Fibroblast of skin of left biceps (primary cell): Measurements from ENCODE around the gene CIAO1.
"Not testable (repeated sequence)": the region's sequence is repeated elsewhere in the genome, so short reads cannot be mapped to it uniquely, and the experiment has no call there.

Source experiments
- DNase-seq, 2 experiments: peaks; one replicate each; pipeline ENCODE4 v3.0.0-alpha.2; 2013; ENCODE audit warnings: low read depth in 2 of 2

The CIAO1 gene

DNA sequence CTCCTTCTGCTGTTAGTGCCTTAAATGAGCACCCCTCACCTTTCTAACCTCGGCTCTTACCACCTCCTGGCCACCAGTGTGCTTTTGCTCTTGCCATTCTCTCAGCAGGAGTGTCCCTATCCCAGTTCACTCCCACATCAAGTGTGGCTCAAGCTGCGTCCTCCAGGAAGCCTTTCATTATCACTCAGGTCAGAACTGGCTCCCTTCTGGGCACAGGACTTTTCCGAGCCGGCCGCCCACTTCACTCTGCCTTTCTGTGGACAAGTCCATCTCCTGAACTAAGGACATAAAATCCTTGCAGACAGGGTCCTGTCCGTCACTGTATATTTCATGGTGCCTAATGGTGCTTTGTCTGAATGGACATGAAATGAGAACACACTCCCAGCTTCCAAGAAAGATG, 15.8 kb upstream of the CIAO1 start:
- no peak for DNase-seq

DNA sequence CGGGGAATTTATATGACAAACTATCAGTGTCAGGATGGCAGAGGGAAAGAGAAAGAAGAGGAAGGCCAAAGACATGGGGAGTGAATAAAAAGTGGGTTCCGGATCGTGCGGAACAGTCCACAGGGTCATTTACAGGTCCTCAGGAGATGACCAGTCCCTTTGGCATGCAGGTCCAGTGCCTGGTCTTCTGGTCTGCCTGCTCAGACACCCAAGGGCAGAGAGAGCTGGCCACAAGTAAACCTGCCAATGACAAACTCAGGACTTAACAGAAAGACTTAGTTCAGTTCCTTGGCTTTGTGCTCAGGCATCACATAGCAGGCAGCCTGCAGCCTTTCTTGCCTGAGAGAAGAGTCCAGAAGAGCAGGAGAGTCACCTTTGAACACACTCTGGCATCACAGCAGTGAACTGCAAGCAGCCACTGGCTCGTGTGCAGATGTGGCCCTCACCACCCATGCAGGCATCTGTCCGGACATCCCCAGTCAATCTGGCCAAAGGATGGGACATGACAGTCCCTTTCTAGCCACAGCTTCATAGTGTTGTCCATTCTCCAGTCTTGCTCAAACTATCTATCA, 14.2 kb upstream of the CIAO1 start:
- DNase-seq: no peak

DNA sequence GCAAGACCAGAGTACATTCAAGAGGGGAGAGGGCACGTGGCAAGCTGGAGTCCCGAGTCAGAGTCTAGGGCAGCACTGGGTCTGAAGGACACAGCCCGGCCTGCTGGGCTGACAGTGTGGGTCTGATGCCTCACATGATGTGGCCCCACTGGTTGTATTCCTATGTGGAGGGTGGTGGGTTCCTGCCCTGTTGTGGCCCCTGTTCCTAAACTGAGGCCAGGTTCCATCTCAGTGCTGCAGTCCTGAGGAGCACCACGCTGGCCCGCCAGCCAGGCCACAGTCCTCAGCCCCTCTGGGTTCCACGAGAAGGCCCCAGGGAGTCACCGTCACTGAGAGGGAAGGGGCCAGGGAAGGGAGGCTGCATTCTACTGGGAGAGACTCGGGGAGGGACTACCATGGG, 13.5 kb upstream of the CIAO1 start:
- no peak for DNase-seq

DNA sequence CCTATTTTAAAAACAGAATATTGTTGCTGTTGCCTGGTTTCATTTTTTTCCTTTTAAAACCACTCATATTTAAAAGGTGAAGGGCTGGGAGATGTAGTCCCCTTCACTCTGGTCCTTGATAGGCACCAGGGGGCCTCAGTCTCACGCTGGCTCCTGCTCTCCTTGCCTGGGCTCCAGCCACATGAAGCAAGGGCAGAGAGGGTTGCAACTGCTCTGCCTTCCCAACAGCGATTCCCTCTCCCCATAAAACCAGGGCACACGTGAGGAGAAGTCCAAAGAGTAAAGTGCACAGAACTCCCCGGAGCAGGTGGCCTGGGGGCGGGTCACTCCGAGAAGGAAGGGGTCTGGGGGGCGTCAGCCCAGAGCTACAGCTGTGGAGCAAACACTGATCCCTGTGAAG, 13.0 kb upstream of the CIAO1 start:
- no peak for DNase-seq

DNA sequence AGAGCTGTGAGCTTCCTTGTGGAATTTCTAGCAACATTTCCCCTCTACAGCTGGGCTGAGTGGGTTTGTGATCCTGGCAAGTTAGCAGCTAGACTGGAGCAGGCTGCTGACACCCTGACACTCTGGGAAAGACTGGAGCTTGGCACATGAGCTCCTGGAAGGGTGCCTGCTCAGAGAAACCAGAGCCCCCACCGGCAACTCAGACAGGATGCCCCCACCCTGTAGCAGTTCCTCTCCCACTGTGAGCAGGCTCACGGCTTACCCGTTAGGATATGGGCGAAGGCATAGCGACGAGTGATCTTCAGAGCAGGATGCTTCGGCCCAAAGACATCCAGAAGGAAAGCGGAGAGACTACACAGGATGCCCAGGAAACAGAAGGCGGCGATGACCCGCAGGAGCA, 11.5 kb upstream of the CIAO1 start:
- no peak for DNase-seq

DNA sequence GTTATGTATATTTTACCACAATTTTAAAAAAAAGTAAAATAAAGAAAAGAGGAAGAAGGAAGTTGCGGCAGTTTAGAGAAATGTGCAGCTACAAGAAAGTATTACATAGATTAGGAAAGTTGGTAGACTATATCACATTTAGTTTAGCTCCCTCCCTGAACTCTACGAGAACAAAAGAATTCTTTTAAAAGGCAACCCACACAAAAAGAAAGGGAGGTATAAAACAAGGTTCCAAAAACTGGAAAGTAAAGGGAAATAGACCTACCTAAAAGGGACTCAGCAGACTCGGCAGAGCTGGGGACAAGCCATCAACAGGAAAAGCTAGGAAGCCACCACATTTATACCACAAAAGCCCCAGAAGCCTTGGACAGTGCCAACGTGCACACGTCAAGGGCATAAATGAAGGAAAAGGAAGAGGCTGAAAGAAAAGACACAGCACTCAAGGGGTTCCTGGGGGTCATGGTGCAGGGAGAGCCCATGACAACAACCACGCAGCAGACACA, 9.4 kb upstream of the CIAO1 start:
- DNase-seq: no peak

DNA sequence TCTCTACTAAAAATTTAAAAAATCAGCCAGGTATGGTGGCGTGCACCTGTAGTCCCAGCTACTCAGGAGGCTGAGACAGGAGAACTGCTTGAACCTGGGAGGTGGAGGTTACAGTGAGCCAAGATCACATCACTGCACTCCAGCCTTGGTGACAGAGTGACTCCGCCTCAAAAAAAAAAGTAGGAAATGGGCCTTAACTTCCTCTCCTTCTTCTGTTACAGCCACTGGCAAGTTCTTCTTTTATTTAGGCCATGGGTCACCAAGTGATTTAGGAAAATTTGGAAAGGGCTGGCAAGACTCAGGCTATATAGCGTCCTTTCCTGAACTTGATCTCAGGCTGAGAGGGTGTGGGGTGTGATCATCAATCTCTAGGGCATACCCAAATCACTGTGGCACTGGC, 8.3 kb upstream of the CIAO1 start:
- DNase-seq: not testable (repeated sequence)

DNA sequence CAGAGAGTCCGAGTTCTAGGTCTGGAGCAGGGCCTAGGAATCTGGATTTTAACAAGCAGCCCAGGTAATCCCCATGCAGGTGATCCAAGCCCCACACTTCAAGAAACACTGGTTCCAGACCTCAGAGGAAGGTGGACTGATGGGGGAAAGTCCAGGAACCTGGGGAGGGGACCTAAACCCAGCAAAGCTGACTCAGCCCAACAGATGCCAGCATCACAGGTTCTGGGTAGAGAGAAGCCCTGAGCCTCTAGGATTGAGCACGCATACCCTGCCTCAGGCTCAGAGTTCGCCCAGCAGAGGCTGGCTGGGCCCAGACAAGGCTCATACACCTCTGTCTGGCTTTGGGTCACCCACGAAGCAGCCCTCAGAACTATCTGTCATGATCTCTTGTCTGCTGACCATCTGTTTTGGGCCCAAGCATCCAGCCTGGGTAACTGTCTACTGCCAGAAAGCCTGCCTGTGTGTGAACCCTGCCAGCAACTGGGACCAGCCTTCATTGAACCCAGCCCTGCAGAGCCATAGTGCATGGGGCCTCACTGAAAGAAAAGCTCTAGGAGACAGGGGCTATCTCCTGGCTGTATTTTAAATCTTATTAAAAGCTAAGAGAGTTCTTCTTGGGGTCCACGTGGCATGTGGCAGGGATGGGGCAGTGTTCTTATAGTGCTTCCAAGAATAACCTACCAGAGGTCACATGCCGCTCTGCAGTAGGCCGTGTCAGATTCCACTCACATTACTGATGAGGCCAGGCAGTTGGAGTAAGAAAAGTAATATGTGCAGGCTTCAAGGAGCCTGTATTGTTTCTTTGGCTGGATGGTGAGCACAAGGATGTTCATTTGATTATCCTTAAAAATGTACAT, 7.6 kb upstream of the CIAO1 start:
- no peak for DNase-seq

DNA sequence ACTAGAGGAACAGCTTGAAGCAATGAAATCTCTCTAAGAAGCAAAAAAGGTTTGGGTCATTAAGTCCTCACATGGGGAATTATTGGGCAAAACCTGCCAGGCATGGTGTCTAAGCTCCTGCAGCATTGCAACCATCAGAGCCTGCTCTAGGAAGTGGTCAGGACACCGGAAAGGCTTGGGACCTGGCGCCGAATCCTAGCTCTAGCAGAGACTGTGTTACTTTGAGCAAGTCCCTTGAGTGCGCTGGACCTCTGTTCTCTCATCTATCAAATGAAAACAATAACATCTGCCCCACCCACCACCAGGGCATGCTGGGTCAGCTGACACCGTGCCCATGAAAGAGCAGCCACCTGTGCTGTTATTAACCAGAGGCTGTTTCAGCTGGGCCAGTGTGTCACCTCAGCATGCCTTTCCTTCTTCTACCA, 6.5 kb upstream of the CIAO1 start:
- DNase-seq: no peak

DNA sequence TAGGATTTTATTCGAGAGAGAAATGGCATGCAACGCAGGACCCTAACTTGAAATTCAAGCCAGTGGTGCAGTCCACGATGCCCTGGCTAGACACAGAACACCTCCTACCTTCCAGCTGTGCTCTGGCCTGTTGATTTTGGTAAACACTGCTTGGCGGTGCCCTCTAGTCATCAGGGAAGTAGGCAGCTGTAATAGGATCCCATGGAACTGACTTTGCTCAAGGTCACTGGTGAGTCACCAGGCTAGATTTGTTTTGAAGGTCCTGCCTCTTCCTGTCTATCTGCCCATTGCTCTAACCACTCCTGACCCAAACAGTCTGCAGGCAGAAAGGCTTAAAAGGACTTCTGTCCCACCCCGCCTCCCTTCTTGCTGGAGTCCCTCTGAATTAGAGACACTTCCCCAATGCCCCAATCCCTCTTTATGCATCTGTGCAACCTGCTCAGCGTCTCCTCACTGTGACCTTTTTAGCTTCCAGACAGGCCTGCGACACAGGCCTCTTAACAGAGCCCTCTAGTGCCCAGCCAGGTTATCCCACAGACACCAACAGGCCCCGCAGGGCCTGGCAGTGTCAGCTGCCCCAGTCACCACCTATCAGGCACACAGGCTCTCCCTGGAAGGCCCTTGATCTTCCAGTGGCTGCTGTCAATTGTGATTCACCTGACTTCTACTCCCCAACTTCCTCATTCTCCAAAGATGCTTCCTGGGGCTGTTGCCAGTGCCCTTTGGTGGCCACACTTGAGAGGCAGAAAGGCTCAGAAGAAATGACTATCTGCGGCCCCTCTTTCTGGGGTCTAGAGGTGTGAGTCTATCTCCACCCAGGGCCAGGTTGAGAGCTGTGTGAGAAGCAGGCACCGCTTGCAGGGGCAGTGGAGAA, 5.4 kb upstream of the CIAO1 start:
- no peak for DNase-seq

DNA sequence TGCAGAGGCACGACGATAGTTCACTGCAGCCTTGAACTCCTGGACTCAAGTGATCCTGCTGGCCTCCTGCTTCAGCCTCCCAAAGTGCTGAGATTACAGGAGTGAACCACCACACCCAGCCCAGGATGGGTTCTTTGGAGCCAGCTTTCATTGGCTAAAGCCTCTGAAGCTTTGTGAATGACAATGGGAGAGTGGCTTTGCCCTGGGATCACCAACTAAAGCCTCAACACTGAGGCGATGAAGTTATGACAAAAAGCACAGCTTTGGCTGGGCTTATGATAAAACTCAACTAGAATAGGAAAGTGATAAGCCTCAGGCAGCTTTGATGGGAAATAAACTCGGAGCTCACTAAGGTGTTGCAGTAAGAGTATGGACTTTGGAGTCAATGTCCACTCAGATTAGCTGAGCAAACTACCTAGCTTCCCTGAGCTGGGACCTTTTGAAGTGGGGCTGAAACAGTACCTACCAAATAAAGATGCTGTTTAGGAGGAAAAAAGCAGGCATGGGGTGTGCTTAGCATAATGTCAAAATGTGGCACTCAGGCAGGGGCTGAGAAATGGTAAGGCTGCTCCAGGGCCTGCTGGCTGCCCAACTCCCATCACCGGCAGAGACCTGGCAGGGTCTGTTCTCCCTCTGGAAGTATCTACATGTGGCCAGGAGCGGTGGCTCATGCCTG, 4.6 kb upstream of the CIAO1 start:
- DNase-seq: no peak

DNA sequence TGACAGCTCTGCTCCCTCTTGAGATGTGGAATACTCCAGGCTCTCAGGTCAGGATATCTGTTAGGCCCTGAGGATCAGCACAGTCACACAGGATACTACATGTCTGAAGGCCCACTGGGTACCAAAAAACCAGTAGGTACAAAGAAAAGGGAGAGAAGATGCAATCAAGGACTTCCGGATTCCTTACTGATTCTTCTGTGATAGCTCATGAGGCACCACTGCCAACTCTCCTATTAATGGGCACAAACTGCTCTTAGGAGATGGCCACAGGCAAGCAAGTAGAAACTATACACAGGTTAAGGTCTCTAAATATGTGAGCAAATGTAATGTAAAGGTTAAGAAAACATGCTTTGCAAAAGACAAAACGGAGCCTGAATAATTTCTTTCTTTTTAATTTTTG, 3.7 kb upstream of the CIAO1 start:
- no peak for DNase-seq

DNA sequence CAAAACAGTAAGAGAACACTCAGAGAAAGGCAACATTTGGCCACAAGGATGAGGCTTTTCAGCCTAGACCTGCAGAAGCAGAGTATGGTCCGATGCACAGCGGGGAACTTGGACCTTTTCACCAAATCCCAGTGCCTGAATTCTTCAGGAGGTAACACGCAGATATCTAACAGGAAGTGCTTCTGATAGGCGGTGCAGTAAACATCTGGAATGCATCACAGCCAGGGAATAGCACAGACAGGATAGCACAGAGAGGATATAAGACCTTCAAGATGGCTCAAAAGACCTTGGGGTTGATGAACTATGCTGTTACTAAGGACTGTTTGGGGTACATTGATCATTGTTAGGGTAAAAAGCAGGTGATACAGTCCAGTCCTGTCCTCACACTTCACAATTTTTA, 1.9 kb upstream of the CIAO1 start:
- DNase-seq: no peak

DNA sequence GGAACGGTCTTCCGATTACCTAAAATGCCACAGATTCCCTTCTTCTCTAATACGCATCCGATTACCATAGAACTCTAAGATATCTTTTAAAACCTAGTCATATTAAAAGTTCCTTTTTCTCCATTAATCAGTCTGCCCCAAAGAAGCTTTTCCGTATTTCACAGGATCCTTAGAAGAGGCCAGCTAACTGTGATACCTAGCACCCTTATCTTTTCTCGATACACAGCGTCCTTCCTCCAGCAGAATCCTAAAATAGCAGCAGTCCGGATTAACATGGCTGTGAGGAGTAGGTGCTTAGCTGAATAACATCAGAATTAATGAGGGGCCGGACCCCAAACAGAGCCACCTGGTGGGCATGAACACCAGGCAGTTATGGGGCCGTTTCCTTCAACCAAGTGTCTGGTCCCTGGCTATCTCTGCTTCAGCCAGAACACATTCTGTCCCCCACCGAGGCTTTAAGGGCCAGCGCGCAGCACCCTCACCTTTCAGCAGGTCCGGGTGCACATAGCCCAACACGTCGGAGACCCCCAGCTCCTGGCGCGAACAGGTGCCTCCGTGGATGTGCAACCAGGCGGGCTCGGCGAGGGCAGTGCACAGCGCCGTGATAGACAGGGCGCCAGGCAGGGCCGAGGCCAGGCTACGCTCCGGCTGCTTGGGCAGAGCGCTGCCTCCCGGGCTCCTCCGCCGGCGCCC, 1.2 kb upstream of the CIAO1 start:
- DNase-seq: no peak

DNA sequence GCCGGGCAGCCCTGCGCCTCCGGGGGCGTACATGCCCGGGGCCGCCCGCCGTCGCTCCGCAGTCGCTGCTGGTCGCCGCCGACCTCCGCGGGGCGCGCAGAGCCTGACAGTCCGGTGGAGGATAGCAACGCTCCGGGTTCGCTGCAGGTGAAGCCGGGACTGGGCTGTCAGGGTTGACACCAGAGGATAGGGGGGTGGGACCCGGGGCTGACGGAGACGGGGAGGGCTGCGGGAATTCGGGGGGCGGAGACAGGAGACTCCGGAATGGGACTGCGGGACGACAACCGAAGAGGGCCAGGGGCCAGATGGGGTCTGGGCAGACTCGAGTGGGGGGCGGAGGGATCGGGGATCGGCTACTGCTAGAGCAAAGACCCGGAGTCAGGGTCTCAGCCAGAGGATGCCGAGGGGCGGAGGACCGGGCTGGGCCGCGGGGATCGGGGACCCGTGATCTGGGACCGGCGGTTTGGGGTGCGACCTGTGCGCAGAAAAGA, 631 bp upstream of the CIAO1 start:
- no peak for DNase-seq

DNA sequence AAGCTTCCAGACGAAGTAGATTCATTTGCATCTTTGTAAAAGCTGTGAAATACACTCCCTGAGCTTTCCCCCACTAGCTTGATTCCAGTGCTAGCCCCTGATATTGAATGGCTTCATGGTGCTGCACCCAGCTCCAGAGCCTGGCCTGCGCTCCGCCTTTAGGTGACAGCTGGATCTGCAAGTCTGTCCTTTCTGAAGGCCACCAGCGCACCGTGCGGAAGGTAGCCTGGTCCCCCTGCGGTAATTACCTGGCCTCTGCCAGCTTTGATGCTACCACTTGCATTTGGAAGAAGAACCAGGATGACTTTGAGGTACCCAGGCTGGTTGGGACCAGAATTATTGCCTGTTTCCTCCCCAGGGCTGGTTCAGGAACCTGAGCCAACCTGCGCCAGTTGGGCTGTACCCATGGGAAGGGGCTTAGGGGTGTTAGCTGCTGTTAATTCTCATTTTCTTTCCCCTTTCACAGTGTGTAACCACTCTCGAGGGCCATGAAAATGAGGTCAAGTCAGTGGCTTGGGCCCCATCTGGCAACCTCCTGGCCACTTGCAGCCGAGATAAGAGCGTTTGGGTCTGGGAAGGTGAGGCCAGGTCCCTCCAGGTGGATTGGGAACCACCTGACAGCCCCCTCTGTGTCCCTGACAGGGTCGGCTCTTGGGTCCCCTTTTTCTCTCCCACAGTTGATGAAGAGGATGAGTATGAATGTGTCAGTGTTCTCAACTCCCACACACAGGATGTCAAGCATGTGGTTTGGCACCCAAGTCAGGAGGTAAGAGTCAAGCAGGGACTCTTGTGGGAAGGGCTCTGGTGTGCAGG, 1.3 kb downstream of the CIAO1 start:
- no peak for DNase-seq

DNA sequence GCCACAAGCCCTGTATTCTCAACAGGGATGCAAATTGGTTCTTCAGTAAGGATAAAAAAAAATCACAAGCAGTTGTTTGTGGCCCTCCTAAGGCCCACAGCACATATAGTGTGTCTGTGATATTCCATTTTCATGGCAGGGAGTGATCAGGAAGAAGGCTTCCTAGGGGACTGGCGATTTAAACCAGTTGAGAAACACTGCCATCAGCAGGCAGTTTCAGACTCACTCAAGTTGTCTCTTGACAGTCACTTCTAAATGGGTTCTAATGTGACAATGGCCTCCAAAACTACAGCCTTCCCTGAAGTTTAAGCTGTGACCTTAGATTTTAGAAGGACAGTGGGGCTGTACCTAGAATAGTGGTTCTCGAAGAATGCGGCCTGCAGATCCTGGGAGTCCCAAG, 6.0 kb downstream of the CIAO1 start:
- DNase-seq: no peak

DNA sequence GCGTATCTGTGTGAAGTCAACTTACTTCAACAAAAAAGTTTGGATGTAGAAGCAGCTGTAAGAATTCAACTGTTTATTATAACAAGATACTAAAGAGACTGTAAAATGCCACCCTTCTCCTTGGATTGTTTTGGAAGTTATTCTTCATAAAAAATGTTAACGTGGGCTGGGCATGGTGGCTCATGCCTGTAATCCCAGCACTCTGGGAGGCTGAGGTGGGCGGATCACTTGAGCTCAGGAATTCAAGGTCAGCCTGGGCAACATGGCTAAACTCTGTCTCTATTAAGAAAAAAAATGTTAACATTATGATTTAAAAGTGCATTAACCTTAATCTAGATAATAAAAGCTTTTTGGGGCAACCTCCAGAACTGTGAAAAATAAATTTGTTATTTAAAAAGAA, 7.7 kb downstream of the CIAO1 start:
- no peak for DNase-seq

DNA sequence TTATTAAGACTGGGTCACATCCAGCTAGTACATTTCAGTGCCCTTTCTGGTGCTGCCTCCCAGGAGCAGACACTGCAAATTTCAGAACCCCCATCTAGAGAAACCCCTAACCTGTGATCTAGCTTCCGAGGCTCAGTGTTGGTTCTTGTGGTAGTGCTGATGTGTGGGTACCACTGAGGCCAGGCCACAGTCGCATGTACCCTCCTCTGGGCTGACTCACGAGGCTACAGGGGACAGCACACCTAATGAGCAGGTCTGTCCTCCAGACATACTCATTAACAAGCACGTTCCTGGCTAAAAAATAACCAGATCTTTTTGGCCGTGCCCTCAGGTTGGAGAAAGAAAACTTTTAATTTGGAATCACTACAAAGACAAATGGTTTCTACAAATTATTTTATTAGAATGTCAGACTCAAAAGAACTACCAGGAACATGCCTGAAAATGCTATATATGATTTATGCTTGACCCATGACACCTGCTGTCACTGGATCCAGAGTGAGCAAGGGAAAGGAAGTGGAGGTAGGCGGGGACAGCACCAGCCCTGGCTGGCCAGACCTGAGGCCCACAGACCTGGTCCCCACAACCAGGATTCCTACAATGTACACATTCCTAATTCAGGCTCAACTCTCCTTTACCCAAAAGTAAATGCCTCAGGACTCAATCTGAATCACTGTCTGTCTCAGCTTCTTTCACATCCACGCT, 8.5 kb downstream of the CIAO1 start:
- DNase-seq: no peak
